Nephron (organoid): ENCODE data around the gene SLC4A4.

ENCODE experiments used
- H3K27ac Mint-ChIP-seq, 3 experiments: 2 replicates each; pipeline ENCODE4 v1.8.0; 2020; ENCODE audit warnings: mixed read lengths in 3 of 3, mild to moderate bottlenecking in 2 of 3, moderate library complexity in 1 of 3
- H3K27me3 Mint-ChIP-seq: 2 replicates; pipeline ENCODE4 v1.8.0; 2021; ENCODE audit warnings: low read depth, mild to moderate bottlenecking, moderate library complexity, mixed read lengths
- H3K36me3 Mint-ChIP-seq: 2 replicates; pipeline ENCODE4 v1.8.0; 2020; ENCODE audit warnings: low read depth, mixed read lengths
- H3K4me1 Mint-ChIP-seq: 2 replicates; pipeline ENCODE4 v1.8.0; 2020; ENCODE audit warnings: mixed read lengths
- H3K4me3 Mint-ChIP-seq, 3 experiments: 2 replicates each; pipeline ENCODE4 v1.8.0; 2020; ENCODE audit warnings: mild to moderate bottlenecking in 3 of 3, mixed read lengths in 3 of 3, moderate library complexity in 2 of 3
- H3K9me3 Mint-ChIP-seq: 2 replicates; pipeline ENCODE4 v1.8.0; 2020; ENCODE audit warnings: mixed read lengths
- TF ChIP-seq, protein P1 (sequence below), 3 experiments: fragments of 200-600 bp; sonication (generic); IDR thresholded peaks; one replicate each; pipeline ENCODE4 v1.5.0; 2021; ENCODE audit warnings: antibody characterized with exemption in 3 of 3; ENCODE audit not compliant: unreplicated experiment in 3 of 3

Gene SLC4A4

DNA sequence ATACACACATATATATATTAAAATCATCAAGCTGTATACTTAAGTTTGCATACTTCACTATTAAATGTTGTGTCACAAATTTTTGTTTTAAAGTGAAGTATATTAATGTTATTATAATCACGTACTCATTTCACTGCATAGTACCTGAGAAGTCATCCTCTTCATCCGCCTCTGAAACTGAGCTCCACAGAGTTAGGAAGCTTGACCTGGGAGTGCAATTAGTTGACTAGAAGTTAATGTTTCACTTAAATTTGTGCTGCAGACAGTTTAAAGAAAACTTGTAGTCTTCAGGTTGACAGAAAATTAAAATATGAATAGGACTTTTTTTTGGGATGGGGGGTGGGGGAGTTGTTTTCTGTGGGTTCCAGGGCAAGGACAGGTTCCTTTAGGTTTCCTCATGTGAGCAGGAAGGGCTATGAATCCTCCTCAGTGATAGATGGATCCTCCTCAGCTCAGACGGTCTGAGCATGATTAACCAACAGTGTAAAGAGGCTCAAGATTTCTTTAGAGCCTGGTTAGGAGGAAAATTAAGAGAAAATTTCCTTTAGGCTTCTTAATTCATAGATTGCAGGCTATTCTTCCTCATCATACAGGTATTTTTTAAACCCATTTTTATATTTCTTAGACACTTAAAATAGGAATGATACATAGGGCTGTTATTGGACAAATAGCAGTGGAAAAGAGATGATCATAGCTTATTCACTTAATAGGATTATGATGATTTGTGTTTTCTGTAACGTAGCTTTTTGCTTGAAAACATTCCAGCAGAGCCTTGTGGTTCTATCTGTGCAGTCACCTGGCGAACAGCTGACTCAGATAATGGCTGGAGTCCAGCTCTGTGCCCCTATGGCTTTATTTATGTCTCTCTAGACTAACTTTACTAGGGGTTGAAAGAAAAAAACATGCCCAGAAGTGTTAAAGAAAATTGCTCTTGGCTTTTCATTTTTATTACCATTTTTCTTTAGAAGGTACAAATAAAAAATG lies 102.7 kb downstream of the SLC4A4 start:
- TF ChIP-seq, protein P1, sequence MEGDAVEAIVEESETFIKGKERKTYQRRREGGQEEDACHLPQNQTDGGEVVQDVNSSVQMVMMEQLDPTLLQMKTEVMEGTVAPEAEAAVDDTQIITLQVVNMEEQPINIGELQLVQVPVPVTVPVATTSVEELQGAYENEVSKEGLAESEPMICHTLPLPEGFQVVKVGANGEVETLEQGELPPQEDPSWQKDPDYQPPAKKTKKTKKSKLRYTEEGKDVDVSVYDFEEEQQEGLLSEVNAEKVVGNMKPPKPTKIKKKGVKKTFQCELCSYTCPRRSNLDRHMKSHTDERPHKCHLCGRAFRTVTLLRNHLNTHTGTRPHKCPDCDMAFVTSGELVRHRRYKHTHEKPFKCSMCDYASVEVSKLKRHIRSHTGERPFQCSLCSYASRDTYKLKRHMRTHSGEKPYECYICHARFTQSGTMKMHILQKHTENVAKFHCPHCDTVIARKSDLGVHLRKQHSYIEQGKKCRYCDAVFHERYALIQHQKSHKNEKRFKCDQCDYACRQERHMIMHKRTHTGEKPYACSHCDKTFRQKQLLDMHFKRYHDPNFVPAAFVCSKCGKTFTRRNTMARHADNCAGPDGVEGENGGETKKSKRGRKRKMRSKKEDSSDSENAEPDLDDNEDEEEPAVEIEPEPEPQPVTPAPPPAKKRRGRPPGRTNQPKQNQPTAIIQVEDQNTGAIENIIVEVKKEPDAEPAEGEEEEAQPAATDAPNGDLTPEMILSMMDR (IDR thresholded peaks at IDR 0.05; ENCODE audit: unreplicated experiment in 3 of 3), result no peak
- Mint-ChIP-seq H3K9me3 (no peaks in the 10 kb centered on the region), H3K4me3 (no peak overlapping the region), H3K4me1 (peaks cover 23% of the 10 kb centered on the region), H3K27ac (peak overlapping the region; percentile 72 to 91 (median 75)), H3K36me3 (no peaks in the 10 kb centered on the region), H3K27me3 (no peaks in the 10 kb centered on the region)

DNA sequence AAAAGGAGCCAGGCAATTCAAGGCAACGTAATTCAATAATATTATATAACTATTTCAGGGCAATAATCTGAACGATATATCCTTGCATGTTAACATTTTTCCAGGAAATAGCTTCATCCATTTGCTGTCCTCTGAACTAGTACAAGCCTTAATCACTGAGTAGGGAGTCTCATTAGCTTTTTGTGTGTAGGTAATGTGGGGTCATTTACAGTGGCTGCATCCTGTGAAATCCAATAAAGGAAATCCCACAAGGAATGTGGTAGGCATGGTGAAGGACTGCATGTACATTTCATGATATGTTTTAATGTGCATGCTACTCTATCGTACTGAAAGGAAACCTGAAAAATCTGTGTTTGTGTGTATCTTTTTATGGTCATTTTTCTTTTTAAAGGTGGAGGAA lies 103.5 kb downstream of the SLC4A4 start:
- Mint-ChIP-seq H3K4me3 (no peak overlapping the region), H3K9me3 (no peaks in the 10 kb centered on the region), H3K4me1 (peaks cover 23% of the 10 kb centered on the region), H3K27ac (peak overlapping the region; percentile 72 to 91 (median 75)), H3K27me3 (no peaks in the 10 kb centered on the region), H3K36me3 (no peaks in the 10 kb centered on the region)
- TF ChIP-seq, protein P1 (IDR thresholded peaks at IDR 0.05; ENCODE audit: unreplicated experiment in 3 of 3), result no peak

DNA sequence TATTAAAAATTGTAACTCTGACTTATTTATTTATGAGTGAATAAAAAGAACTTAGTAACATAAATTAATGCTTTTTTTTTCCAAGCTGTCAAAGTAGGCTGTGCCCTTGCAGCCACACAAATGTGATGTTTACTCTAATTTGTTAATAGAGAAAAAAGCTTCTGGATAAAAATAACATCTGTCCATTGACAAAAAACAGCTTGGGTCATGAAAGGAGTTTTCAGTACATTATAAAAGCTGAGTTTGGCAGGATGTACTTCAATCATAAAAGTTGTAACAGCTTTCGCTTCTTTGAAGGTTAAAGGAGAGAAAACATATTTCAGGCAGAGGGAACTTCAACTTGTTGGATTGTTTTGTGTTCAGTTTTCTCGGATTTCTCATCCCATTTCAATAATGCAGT lies 105.6 kb downstream of the SLC4A4 start:
- Mint-ChIP-seq H3K27me3 (no peaks in the 10 kb centered on the region), H3K4me1 (peaks cover 32% of the 10 kb centered on the region), H3K27ac (peak overlapping the region in 2 of 3 experiments; percentile 36 to 51), H3K36me3 (no peaks in the 10 kb centered on the region), H3K4me3 (no peak overlapping the region), H3K9me3 (no peaks in the 10 kb centered on the region)
- TF ChIP-seq, protein P1 (IDR thresholded peaks at IDR 0.05; ENCODE audit: unreplicated experiment in 3 of 3), result no peak

DNA sequence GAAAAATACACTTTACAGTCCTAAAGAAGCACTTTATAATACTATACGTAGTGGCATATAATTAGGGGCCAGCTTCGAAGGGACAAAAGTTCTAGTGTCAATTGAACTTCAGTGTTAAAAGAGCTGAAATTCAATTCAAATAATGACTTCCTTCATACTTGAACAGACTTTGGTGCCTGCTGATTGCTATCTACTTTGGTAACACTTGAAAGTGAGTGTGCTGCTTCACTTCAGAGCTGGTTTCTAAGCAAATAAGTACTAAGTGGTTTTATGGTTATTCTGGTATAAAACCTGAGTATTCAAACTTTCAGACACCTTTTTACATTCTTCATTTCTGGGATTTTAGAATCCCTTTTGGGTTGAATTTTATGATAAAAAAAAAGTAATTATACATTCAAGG lies 107.0 kb downstream of the SLC4A4 start:
- Mint-ChIP-seq H3K9me3 (no peaks in the 10 kb centered on the region), H3K27me3 (no peaks in the 10 kb centered on the region)

DNA sequence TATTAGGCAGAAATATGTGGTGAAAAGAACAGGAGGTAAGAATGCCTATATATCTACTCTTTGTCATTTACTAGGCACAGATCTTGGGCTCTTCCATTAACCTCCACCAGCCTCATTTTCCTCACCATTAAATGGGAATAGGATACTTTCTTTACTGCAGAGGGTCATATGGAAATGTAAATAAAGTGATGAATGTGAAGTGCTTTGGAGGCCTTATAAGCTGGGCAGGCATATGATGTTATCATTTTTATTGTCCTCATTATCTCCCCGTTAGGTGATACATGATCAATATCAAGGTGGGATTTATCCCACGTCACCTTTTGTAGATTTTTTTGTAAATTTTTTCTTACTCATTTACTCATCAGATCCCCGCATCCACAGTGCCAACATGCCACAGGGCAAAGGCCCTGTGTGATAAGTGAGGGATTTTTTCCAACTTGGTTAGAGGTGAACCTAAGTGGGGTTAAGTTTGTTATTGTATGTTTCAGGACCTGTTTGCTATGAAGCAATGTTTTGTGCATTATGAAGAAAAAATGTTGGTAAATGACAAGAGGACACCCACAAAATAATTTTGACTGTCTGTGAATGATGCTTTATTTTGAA lies 107.8 kb downstream of the SLC4A4 start:
- no peak overlapping the region for H3K27ac Mint-ChIP-seq
- no peaks in the 10 kb centered on the region for H3K27me3 Mint-ChIP-seq
- TF ChIP-seq, protein P1 (IDR thresholded peaks at IDR 0.05; ENCODE audit: unreplicated experiment in 3 of 3), result no peak
- H3K4me1 Mint-ChIP-seq, result peaks cover 22% of the 10 kb centered on the region
- H3K4me3 Mint-ChIP-seq, result no peak overlapping the region
- H3K36me3 Mint-ChIP-seq, result no peaks in the 10 kb centered on the region
- H3K9me3 Mint-ChIP-seq, result no peaks in the 10 kb centered on the region

More for the DNA sequence above, 107.0 kb downstream of the SLC4A4 start:
- Mint-ChIP-seq H3K4me1 (peaks cover 28% of the 10 kb centered on the region), H3K36me3 (no peaks in the 10 kb centered on the region), H3K4me3 (no peak overlapping the region), H3K27ac (no peak overlapping the region)
- TF ChIP-seq, protein P1 (IDR thresholded peaks at IDR 0.05; ENCODE audit: unreplicated experiment in 3 of 3), result no peak
